Peyer's patch (tissue), 4 donors: ENCODE data around the gene CCDC14. TPM values are rescaled to one million over a fixed set of nuclear protein-coding genes. Genes with fewer than 3 reads are reported as not detected.
"Not testable (repeated sequence)": the region's sequence is repeated elsewhere in the genome, so short reads cannot be mapped to it uniquely, and the experiment has no call there.

ENCODE experiments used
- DNase-seq, 3 donors: peaks; one replicate each; pipeline ENCODE4 v3.0.0-alpha.2; 2017 to 2019
- H3K27ac ChIP-seq, 4 donors: fragments of 200-600 bp; sonication (generic); one replicate each; pipeline ENCODE4 v1.5.1; 2016 to 2019
- H3K27me3 ChIP-seq, 2 donors: fragments of 200-600 bp; sonication (generic); one replicate each; pipeline ENCODE4 v1.5.1; 2019
- H3K36me3 ChIP-seq, 3 donors: fragments of 200-600 bp; sonication (generic); one replicate each; pipeline ENCODE4 v1.5.1; 2016 to 2019
- H3K4me1 ChIP-seq, 4 donors: fragments of 200-600 bp; sonication (generic); one replicate each; pipeline ENCODE4 v1.5.1; 2016 to 2019
- H3K4me3 ChIP-seq, 4 donors: fragments of 200-600 bp; sonication (generic); 1 replicate in 3 of 4; 2 replicates in 1 of 4; pipeline ENCODE4 v1.5.1; 2016 to 2019; ENCODE audit warnings: mild to moderate bottlenecking in 1 of 4
- H3K9me3 ChIP-seq, 4 donors: fragments of 200-600 bp; sonication (generic); one replicate each; pipeline ENCODE4 v1.5.1; 2016 to 2019; ENCODE audit warnings: mild to moderate bottlenecking in 1 of 4
- CTCF ChIP-seq, 6 experiments: fragments of 450-650 bp in 4 of 6; fragments of 200-600 bp in 2 of 6; sonication (generic) in 1 of 6; IDR thresholded peaks; one replicate each; pipeline ENCODE4 v1.5.1; 2017 to 2019; ENCODE audit warnings: antibody characterized with exemption in 6 of 6, mild to moderate bottlenecking in 3 of 6, moderate library complexity in 1 of 6
- POLR2A ChIP-seq, 2 donors: fragments of 450-650 bp; IDR thresholded peaks; one replicate each; pipeline ENCODE4 v1.5.1; 2017; ENCODE audit warnings: antibody characterized with exemption in 2 of 2, mild to moderate bottlenecking in 2 of 2, moderate library complexity in 2 of 2
- total RNA-seq, 4 donors: library from RNA; depleted of rRNA; stranded (reverse); fragments of >200 nt; gene quantifications; one replicate each; pipeline ENCODE4 v1.1.0, GENCODE V29; 2016

Gene CCDC14
- total RNA-seq, 4 donors from 2014 or later, result 59.5 to 139 (median 80.6) TPM

- DNase-seq, result no peak
- H3K4me3 ChIP-seq, result no peak overlapping the region
- TF ChIP-seq POLR2A (IDR thresholded peaks at IDR 0.05) (no peak), CTCF (IDR thresholded peaks at IDR 0.05) (no peak)
- H3K4me1 ChIP-seq, result no peaks in the 10 kb centered on the region
- H3K27ac ChIP-seq, result no peak overlapping the region
- H3K27me3 ChIP-seq, result no peaks in the 10 kb centered on the region
- no peaks in the 10 kb centered on the region for H3K36me3 ChIP-seq
- H3K9me3 ChIP-seq, result no peaks in the 10 kb centered on the region
These were observed 25.4 kb upstream of the CCDC14 start for GRCh38 chr3:123986427-123986826.

- no peaks in the 10 kb centered on the region for H3K36me3 ChIP-seq
- H3K27ac ChIP-seq, result no peak overlapping the region
- no peaks in the 10 kb centered on the region for H3K4me1 ChIP-seq
- H3K27me3 ChIP-seq, result no peaks in the 10 kb centered on the region
- no peak for DNase-seq
- no peaks in the 10 kb centered on the region for H3K9me3 ChIP-seq
- H3K4me3 ChIP-seq, result no peak overlapping the region
- no peak for TF ChIP-seq CTCF (IDR thresholded peaks at IDR 0.05)
- no peak for TF ChIP-seq POLR2A (IDR thresholded peaks at IDR 0.05)
These were observed 23.9 kb upstream of the CCDC14 start for GRCh38 chr3:123984957-123985356.

GRCh38 chr3:123984350-123984749, 23.3 kb upstream of the CCDC14 start:
- Histone ChIP-seq H3K27me3 (no peaks in the 10 kb centered on the region), H3K27ac (no peak overlapping the region), H3K4me1 (no peaks in the 10 kb centered on the region), H3K4me3 (no peak overlapping the region), H3K36me3 (no peaks in the 10 kb centered on the region), H3K9me3 (no peaks in the 10 kb centered on the region)
- DNase-seq, result no peak
- TF ChIP-seq CTCF (IDR thresholded peaks at IDR 0.05) (no peak), POLR2A (IDR thresholded peaks at IDR 0.05) (no peak)

GRCh38 chr3:123981317-123981716, 20.3 kb upstream of the CCDC14 start:
- not testable (repeated sequence) for H3K9me3 ChIP-seq, H3K4me3 ChIP-seq, DNase-seq, H3K27me3 ChIP-seq, H3K27ac ChIP-seq, H3K36me3 ChIP-seq, H3K4me1 ChIP-seq

GRCh38 chr3:123980539-123980938, 19.5 kb upstream of the CCDC14 start:
- Histone ChIP-seq H3K27me3 (no peaks in the 10 kb centered on the region), H3K27ac (no peak overlapping the region), H3K9me3 (no peaks in the 10 kb centered on the region), H3K4me3 (no peak overlapping the region), H3K4me1 (no peaks in the 10 kb centered on the region), H3K36me3 (no peaks in the 10 kb centered on the region)
- TF ChIP-seq POLR2A (IDR thresholded peaks at IDR 0.05) (no peak), CTCF (IDR thresholded peaks at IDR 0.05) (no peak)
- no peak for DNase-seq

GRCh38 chr3:123979525-123980501, 18.8 kb upstream of the CCDC14 start:
- not testable (repeated sequence) for H3K4me1 ChIP-seq, H3K27me3 ChIP-seq, H3K36me3 ChIP-seq, H3K27ac ChIP-seq, H3K9me3 ChIP-seq
- peak overlapping the region in 2 of 4 donors; percentile 18 to 21 for H3K4me3 ChIP-seq
- TF ChIP-seq CTCF (IDR thresholded peaks at IDR 0.05), result peak in 5 of 6 experiments; percentile 45 to 69 (median 56)
- DNase-seq, result peak in 2 of 3 donors; percentile 16 to 65

GRCh38 chr3:123976904-123977303, 15.9 kb upstream of the CCDC14 start:
- H3K4me3 ChIP-seq, H3K9me3 ChIP-seq, H3K4me1 ChIP-seq, DNase-seq, H3K27ac ChIP-seq, H3K36me3 ChIP-seq, H3K27me3 ChIP-seq: not testable (repeated sequence)

GRCh38 chr3:123976181-123976898, 15.3 kb upstream of the CCDC14 start:
- H3K27me3 ChIP-seq, H3K36me3 ChIP-seq, H3K9me3 ChIP-seq, H3K4me1 ChIP-seq, H3K27ac ChIP-seq, DNase-seq, H3K4me3 ChIP-seq: not testable (repeated sequence)

GRCh38 chr3:123975030-123975429, 14.0 kb upstream of the CCDC14 start:
- H3K4me3 ChIP-seq, H3K27ac ChIP-seq, DNase-seq, H3K4me1 ChIP-seq, H3K27me3 ChIP-seq, H3K9me3 ChIP-seq, H3K36me3 ChIP-seq: not testable (repeated sequence)
